Prostate gland (tissue), 2 donors: ENCODE data around the gene ANKRD63. TPM values are rescaled to one million over a fixed set of nuclear protein-coding genes. Genes with fewer than 3 reads are reported as not detected.

Experiments used
- DNase-seq: peaks from one replicate; pipeline ENCODE4 v3.0.0-alpha.2; 2019; ENCODE audit warnings: low spot score
- H3K27ac ChIP-seq, 2 donors: fragments of 200-600 bp; sonication (generic); 2 replicates each; pipeline ENCODE4 v1.5.1; 2017 to 2019
- H3K27me3 ChIP-seq: fragments of 200-600 bp; sonication (generic); replicated peaks from 2 replicates; pipeline ENCODE4 v1.5.1; 2019; ENCODE audit not compliant: insufficient read depth
- H3K36me3 ChIP-seq, 2 donors: fragments of 200-600 bp; sonication (generic); 1 replicate in 1 of 2; 2 replicates in 1 of 2; pipeline versions ENCODE4 v1.5.1 to v1.8.1; 2017 to 2019
- H3K4me1 ChIP-seq: fragments of 200-600 bp; sonication (generic); replicated peaks from 2 replicates; pipeline ENCODE4 v1.5.1; 2019
- H3K4me3 ChIP-seq, 2 donors: fragments of 200-600 bp; sonication (generic); 2 replicates each; pipeline ENCODE4 v1.5.1; 2017 to 2019
- H3K9me3 ChIP-seq: fragments of 200-600 bp; sonication (generic); 2 replicates; pipeline ENCODE4 v1.5.1; 2017
- POLR2A ChIP-seq: fragments of 450-650 bp; IDR thresholded peaks from one replicate; pipeline ENCODE4 v1.6.1; 2016; ENCODE audit warnings: antibody characterized with exemption, mild to moderate bottlenecking
- POLR2AphosphoS5 ChIP-seq: sonication (generic); formaldehyde crosslinking; IDR thresholded peaks from one replicate; pipeline ENCODE4 v1.6.1; 2017; ENCODE audit warnings: antibody characterized with exemption
- WGBS: methylation state at CpG from one replicate; pipeline ENCODE4 v1.1.5; 2018; 5-methylcytosine and 5-hydroxymethylcytosine counted together
- intact Hi-C: fragments of 100-400 bp; cut with DNase I; formaldehyde crosslinking; loops from one replicate; pipeline ENCODE4 v1.14.2; 2022
- total RNA-seq, 2 donors: library from RNA; depleted of rRNA; stranded (reverse); fragments of >200 nt; gene quantifications; one replicate each; pipeline ENCODE4 v1.1.0, GENCODE V29; 2016
- TF ChIP-seq, protein P1 (sequence below), 4 experiments: fragments of 200-600 bp in 2 of 4; fragments of 450-650 bp in 2 of 4; sonication (generic) in 2 of 4; IDR thresholded peaks; 1 replicate in 3 of 4; 2 replicates in 1 of 4; pipeline ENCODE4 v1.5.1; 2016 to 2019; ENCODE audit warnings: antibody characterized with exemption in 4 of 4, mild to moderate bottlenecking in 2 of 4, moderate library complexity in 2 of 4

The ANKRD63 gene
- total RNA-seq, 2 donors from 2014 or later, result 2.7 TPM; not detected in 1

DNA sequence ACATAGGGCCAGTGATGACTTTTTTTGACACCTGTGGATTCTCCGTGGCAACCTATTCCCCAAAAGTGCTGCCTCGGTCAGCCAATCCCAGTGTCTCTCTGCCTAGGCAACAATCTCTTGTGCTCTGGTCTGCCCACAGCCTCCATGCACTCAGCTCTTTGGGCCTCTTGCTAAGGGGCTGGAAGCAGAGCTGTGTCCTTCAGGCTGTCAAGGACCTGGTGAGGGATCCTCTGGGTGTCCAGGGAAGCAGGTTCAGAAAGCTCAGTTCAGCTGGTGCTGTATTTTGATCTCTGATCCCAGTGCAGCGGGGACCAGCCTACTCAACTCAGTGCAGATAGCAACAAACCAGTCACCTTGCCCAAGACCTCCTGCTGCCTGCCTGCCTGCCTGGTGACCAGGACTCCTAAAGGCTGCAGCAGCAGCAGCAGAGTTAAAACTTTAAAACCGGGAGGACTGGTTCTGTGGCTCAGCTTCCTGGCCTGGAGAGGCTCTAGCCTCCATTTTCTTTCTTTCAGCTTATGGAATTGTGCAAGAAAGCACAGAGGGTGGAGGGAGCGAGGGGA lies 37.8 kb downstream of the ANKRD63 start:
- peak; percentile 63 for DNase-seq

DNA sequence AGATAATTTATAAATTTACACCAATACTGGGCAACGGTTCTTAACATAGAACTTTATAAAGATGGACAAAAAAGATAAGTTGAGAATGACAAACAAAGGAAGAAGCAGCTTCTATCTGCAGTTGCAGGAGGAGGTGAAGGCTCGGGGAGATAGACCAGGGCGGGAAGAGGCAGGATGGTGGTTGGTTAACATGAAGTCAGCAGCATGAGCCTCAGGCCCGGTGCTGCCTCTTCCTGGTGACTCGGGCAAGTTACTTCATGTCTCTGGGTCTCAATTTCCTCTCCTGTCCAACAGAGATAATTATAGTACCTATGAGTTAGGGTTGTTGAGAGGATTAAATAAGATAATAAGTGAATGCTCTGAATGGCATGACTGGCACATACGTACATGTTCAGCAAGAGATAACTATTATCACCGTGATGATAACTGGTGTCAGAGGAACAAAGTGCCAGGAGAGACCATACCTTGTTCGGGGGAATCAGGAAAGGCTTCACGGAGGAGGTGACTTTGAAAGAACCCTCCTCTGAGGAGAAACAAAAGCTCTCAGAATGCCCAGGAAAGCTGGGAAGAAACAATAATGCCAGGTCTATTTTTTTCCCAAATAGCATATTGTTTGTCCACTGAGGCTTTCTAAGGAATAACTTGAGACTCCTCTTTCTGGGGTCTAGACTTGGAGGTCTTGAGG lies 39.6 kb downstream of the ANKRD63 start:
- no peak for DNase-seq
- H3K36me3 ChIP-seq, result no peaks in the 10 kb centered on the region
- peaks cover 4% of the 10 kb centered on the region for H3K4me1 ChIP-seq
- no peaks in the 10 kb centered on the region for H3K9me3 ChIP-seq
- H3K27ac ChIP-seq, result no peak overlapping the region
- no peak overlapping the region for H3K4me3 ChIP-seq
- intact Hi-C loops, result no loop called here
- 64% methylated on average over 9 of the region's 9 CpGs for WGBS
- TF ChIP-seq POLR2A (no peak), POLR2AphosphoS5 (no peak)
- no peaks in the 10 kb centered on the region for H3K27me3 ChIP-seq

More for the DNA sequence above, 37.8 kb downstream of the ANKRD63 start:
- intact Hi-C loops, result no loop called here
- Histone ChIP-seq H3K27me3 (no peaks in the 10 kb centered on the region), H3K9me3 (no peaks in the 10 kb centered on the region), H3K27ac (no peak overlapping the region), H3K4me1 (peaks cover 8% of the 10 kb centered on the region), H3K4me3 (no peak overlapping the region), H3K36me3 (no peaks in the 10 kb centered on the region)
- WGBS, result 61% methylated on average over 5 of the region's 5 CpGs
- TF ChIP-seq POLR2A (no peak), POLR2AphosphoS5 (peak; percentile 68)

DNA sequence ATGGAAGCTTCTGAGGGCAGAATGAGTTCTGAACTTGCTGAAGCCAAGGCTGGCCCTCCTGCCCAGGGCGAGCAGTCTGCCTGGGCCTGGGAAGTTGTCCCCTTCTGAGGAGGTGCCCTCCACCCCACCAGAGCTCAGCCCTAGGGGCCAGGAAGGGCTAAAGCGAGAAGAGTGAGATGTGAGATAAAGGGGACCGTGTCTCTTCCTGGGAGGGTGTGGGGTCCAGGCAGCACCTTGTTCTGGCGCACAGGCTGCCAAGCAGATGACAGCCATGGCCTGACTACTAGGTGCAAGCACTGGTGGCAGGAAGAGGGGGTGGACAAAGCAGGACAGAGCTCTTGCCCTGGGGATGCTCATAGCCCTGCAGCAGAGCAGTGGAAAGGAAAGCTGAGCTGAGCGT lies 40.3 kb downstream of the ANKRD63 start:
- no peak overlapping the region for H3K4me3 ChIP-seq
- no peaks in the 10 kb centered on the region for H3K27me3 ChIP-seq
- TF ChIP-seq, protein P1, sequence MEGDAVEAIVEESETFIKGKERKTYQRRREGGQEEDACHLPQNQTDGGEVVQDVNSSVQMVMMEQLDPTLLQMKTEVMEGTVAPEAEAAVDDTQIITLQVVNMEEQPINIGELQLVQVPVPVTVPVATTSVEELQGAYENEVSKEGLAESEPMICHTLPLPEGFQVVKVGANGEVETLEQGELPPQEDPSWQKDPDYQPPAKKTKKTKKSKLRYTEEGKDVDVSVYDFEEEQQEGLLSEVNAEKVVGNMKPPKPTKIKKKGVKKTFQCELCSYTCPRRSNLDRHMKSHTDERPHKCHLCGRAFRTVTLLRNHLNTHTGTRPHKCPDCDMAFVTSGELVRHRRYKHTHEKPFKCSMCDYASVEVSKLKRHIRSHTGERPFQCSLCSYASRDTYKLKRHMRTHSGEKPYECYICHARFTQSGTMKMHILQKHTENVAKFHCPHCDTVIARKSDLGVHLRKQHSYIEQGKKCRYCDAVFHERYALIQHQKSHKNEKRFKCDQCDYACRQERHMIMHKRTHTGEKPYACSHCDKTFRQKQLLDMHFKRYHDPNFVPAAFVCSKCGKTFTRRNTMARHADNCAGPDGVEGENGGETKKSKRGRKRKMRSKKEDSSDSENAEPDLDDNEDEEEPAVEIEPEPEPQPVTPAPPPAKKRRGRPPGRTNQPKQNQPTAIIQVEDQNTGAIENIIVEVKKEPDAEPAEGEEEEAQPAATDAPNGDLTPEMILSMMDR (IDR thresholded peaks at IDR 0.05), result no peak
- no peak for TF ChIP-seq POLR2AphosphoS5
- no peak for TF ChIP-seq POLR2A
- H3K4me1 ChIP-seq, result peaks cover 4% of the 10 kb centered on the region
- WGBS, result 87% methylated on average over 5 of the region's 5 CpGs
- no peaks in the 10 kb centered on the region for H3K36me3 ChIP-seq
- intact Hi-C loops, result no loop called here
- DNase-seq, result no peak
- H3K27ac ChIP-seq, result no peak overlapping the region
- no peaks in the 10 kb centered on the region for H3K9me3 ChIP-seq

GRCh38 chr15:40242213-40242599 lies 40.7 kb downstream of the ANKRD63 start:
- 93% methylated on average over 10 of the region's 10 CpGs for WGBS
- intact Hi-C loops, result no loop called here

DNA sequence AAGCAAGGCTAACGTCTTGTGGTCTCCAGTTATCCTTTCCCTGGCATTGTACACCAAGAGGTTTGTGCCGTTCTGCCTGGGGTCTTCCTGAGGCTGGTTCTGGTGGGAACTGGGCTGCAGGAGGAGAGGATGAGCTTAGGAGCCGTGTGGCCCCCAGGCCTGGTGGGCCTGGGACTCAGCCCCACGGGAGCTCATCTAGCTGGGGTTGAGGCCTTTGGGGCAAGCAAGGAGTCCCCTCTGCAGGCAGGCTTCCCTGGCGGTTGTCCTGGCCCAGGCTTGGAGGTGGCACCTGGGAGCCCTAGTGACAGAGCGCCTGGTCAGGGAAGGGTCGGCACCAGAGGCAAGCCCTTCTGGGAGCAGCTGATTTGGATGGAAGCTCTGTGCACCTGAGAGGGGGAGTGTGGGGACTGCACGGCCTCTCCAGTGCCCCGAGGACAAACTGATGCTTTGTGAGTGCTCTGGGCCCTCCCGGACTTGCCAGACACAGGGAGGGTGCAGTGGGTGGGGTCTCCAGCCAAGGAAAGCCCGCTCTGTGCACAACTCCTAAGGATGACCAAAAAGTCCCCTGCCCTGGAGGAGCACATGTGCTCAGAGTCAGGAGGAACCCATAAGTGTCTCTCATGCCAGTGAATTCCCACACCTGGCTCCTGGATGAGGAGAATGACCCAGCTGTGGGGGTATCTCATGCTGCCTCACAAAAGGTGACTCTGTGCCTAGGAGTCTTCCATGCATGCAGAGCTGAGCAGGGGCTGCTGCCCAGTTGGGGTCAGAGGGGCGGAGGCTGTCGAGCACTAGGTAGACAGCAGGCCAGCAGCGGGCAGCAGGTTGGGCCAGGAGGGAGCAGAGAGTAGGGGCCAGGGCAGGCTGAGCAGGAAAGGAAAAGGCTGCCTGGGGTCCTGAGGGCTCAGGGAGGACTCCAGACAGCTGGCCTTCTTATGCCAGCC lies 41.3 kb downstream of the ANKRD63 start:
- intact Hi-C loops, result no loop called here
- H3K4me1 ChIP-seq, result peaks cover 4% of the 10 kb centered on the region
- WGBS, result 78% methylated on average over 14 of the region's 14 CpGs
- no peak for DNase-seq
- H3K27me3 ChIP-seq, result no peaks in the 10 kb centered on the region
- H3K27ac ChIP-seq, result peak overlapping the region; percentile 23 to 31
- TF ChIP-seq, protein P1 (IDR thresholded peaks at IDR 0.05), result no peak
- TF ChIP-seq POLR2AphosphoS5 (no peak), POLR2A (no peak)
- H3K9me3 ChIP-seq, result no peaks in the 10 kb centered on the region
- H3K36me3 ChIP-seq, result no peaks in the 10 kb centered on the region
- H3K4me3 ChIP-seq, result no peak overlapping the region

More at GRCh38 chr15:40242213-40242599, 40.7 kb downstream of the ANKRD63 start:
- no peak for DNase-seq
- no peaks in the 10 kb centered on the region for H3K36me3 ChIP-seq
- H3K4me1 ChIP-seq, result peaks cover 4% of the 10 kb centered on the region
- TF ChIP-seq, protein P1 (IDR thresholded peaks at IDR 0.05), result no peak
- no peak for TF ChIP-seq POLR2AphosphoS5
- no peak for TF ChIP-seq POLR2A
- H3K9me3 ChIP-seq, result no peaks in the 10 kb centered on the region
- H3K4me3 ChIP-seq, result no peak overlapping the region
- H3K27ac ChIP-seq, result no peak overlapping the region
- H3K27me3 ChIP-seq, result no peaks in the 10 kb centered on the region
